ENCODE results near the gene OPN1SW. TPM values are rescaled to one million over a fixed set of nuclear protein-coding genes. Genes with fewer than 3 reads are reported as not detected.
A peak's percentile ranks its signal among the peaks of the same experiment; 100 is the strongest.

Gene OPN1SW
- polyA plus RNA-seq, 6 donors from 2014 or later: not detected

GRCh38 chr7:128790315-128791041, 14.9 kb upstream of the OPN1SW start:
- Mint-ChIP-seq H3K4me3 (peak overlapping the region; percentile 83 to 95 (median 90)), H3K27me3 (no peaks in the 10 kb centered on the region), H3K27ac (peak overlapping the region in 5 of 6 donors; percentile 47 to 92 (median 86)), H3K4me1 (peaks cover 9 to 13% (median 11%) of the 10 kb centered on the region in 3 donors), H3K36me3 (no peaks in the 10 kb centered on the region), H3K9me3 (peaks cover 0 to 4% (median 0%) of the 10 kb centered on the region in 7 donors)
- ATAC-seq (ENCODE audit: low read depth in 2 of 2) (peak; percentile 4 to 14), DNase-seq (no peak)

GRCh38 chr7:128788446-128789412, 13.1 kb upstream of the OPN1SW start:
- Mint-ChIP-seq H3K36me3 (no peaks in the 10 kb centered on the region), H3K27ac (peak overlapping the region in 4 of 6 donors; percentile 27 to 86 (median 70))

GRCh38 chr7:128785738-128786137, 10.1 kb upstream of the OPN1SW start:
- ATAC-seq (ENCODE audit: low read depth in 2 of 2) (no peak), DNase-seq (no peak)
- Mint-ChIP-seq H3K36me3 (no peaks in the 10 kb centered on the region), H3K9me3 (peaks cover 0 to 4% (median 0%) of the 10 kb centered on the region in 7 donors), H3K4me3 (no peak overlapping the region), H3K27me3 (peaks cover 0 to 6% (median 5%) of the 10 kb centered on the region in 3 donors), H3K4me1 (peaks cover 5 to 8% (median 6%) of the 10 kb centered on the region in 3 donors), H3K27ac (no peak overlapping the region)

More at GRCh38 chr7:128788446-128789412, 13.1 kb upstream of the OPN1SW start:
- Mint-ChIP-seq H3K4me3 (peak overlapping the region in 6 of 8 donors; percentile 83 to 95 (median 91)), H3K4me1 (peaks cover 6 to 11% (median 9%) of the 10 kb centered on the region in 3 donors), H3K9me3 (peaks cover 0 to 4% (median 0%) of the 10 kb centered on the region in 7 donors), H3K27me3 (no peaks in the 10 kb centered on the region)
- no peak for ATAC-seq (ENCODE audit: low read depth in 2 of 2)
- no peak for DNase-seq

GRCh38 chr7:128783143-128783861, 7.7 kb upstream of the OPN1SW start:
- H3K9me3 Mint-ChIP-seq: peaks cover 0 to 4% (median 3%) of the 10 kb centered on the region in 7 donors
- no peak for ATAC-seq (ENCODE audit: low read depth in 2 of 2)

GRCh38 chr7:128781851-128782250, 6.3 kb upstream of the OPN1SW start:
- no peak for DNase-seq
- Mint-ChIP-seq H3K9me3 (peaks cover 5 to 19% (median 8%) of the 10 kb centered on the region in 7 donors), H3K36me3 (peaks cover 9 to 12% of the 10 kb centered on the region in 2 donors), H3K4me1 (no peaks in the 10 kb centered on the region), H3K27me3 (peaks cover 0 to 17% (median 6%) of the 10 kb centered on the region in 3 donors), H3K27ac (no peak overlapping the region), H3K4me3 (no peak overlapping the region)
- no peak for ATAC-seq (ENCODE audit: low read depth in 2 of 2)

More at GRCh38 chr7:128783143-128783861, 7.7 kb upstream of the OPN1SW start:
- peak overlapping the region in 2 of 6 donors; percentile 16 to 63 for H3K27ac Mint-ChIP-seq
- H3K4me3 Mint-ChIP-seq: no peak overlapping the region
- H3K36me3 Mint-ChIP-seq: peaks cover 0 to 2% of the 10 kb centered on the region in 2 donors
- H3K4me1 Mint-ChIP-seq: no peaks in the 10 kb centered on the region
- no peak for DNase-seq
- H3K27me3 Mint-ChIP-seq: peaks cover 0 to 8% (median 6%) of the 10 kb centered on the region in 3 donors

- Mint-ChIP-seq H3K4me3 (no peak overlapping the region), H3K9me3 (peaks cover 5 to 20% (median 8%) of the 10 kb centered on the region in 7 donors), H3K27me3 (peaks cover 5 to 17% (median 6%) of the 10 kb centered on the region in 3 donors), H3K36me3 (peaks cover 9 to 12% of the 10 kb centered on the region in 2 donors), H3K4me1 (no peaks in the 10 kb centered on the region), H3K27ac (peak overlapping the region in 1 of 6 donors; percentile 16)
- no peak for DNase-seq
- ATAC-seq (ENCODE audit: low read depth in 2 of 2): no peak
Observed at GRCh38 chr7:128781126-128781525, 5.5 kb upstream of the OPN1SW start.

GRCh38 chr7:128778946-128779345, 3.4 kb upstream of the OPN1SW start:
- ATAC-seq (ENCODE audit: low read depth in 2 of 2) (no peak), DNase-seq (no peak)
- H3K36me3 Mint-ChIP-seq: peaks cover 14 to 19% of the 10 kb centered on the region in 2 donors
- peaks cover 0 to 4% (median 0%) of the 10 kb centered on the region in 3 donors for H3K4me1 Mint-ChIP-seq
- H3K4me3 Mint-ChIP-seq: no peak overlapping the region
- peaks cover 5 to 20% (median 8%) of the 10 kb centered on the region in 7 donors for H3K9me3 Mint-ChIP-seq
- H3K27me3 Mint-ChIP-seq: peaks cover 5 to 17% (median 6%) of the 10 kb centered on the region in 3 donors
- H3K27ac Mint-ChIP-seq: no peak overlapping the region

GRCh38 chr7:128777156-128778123, 1.8 kb upstream of the OPN1SW start:
- peaks cover 5 to 20% (median 8%) of the 10 kb centered on the region in 7 donors for H3K9me3 Mint-ChIP-seq
- DNase-seq (no peak), ATAC-seq (ENCODE audit: low read depth in 2 of 2) (no peak)
- H3K27me3 Mint-ChIP-seq: peaks cover 0 to 12% (median 5%) of the 10 kb centered on the region in 3 donors
- H3K4me1 Mint-ChIP-seq: peaks cover 0 to 4% (median 0%) of the 10 kb centered on the region in 3 donors
- H3K36me3 Mint-ChIP-seq: peaks cover 19 to 27% of the 10 kb centered on the region in 2 donors
- no peak overlapping the region for H3K27ac Mint-ChIP-seq
- H3K4me3 Mint-ChIP-seq: no peak overlapping the region

GRCh38 chr7:128774921-128775320, 673 bp downstream of the OPN1SW start:
- Mint-ChIP-seq H3K9me3 (peaks cover 5 to 20% (median 8%) of the 10 kb centered on the region in 7 donors), H3K4me3 (no peak overlapping the region), H3K4me1 (peaks cover 0 to 4% (median 0%) of the 10 kb centered on the region in 3 donors), H3K36me3 (peaks cover 27 to 28% of the 10 kb centered on the region in 2 donors), H3K27ac (no peak overlapping the region), H3K27me3 (peaks cover 0 to 12% (median 5%) of the 10 kb centered on the region in 3 donors)
- no peak for ATAC-seq (ENCODE audit: low read depth in 2 of 2)
- DNase-seq: no peak

- peaks cover 33 to 34% of the 10 kb centered on the region in 2 donors for H3K36me3 Mint-ChIP-seq
Observed at GRCh38 chr7:128774029-128774689, 1.4 kb downstream of the OPN1SW start.

GRCh38 chr7:128773604-128774003, 2.0 kb downstream of the OPN1SW start:
- Mint-ChIP-seq H3K4me1 (peaks cover 0 to 4% (median 0%) of the 10 kb centered on the region in 3 donors), H3K9me3 (peaks cover 4 to 18% (median 8%) of the 10 kb centered on the region in 7 donors), H3K27ac (peak overlapping the region in 1 of 6 donors; percentile 29), H3K27me3 (peaks cover 0 to 9% (median 5%) of the 10 kb centered on the region in 3 donors), H3K36me3 (peaks cover 35 to 39% of the 10 kb centered on the region in 2 donors), H3K4me3 (no peak overlapping the region)
- ATAC-seq (ENCODE audit: low read depth in 2 of 2): no peak
- DNase-seq: no peak

More at GRCh38 chr7:128774029-128774689, 1.4 kb downstream of the OPN1SW start:
- Mint-ChIP-seq H3K4me3 (no peak overlapping the region), H3K4me1 (peaks cover 0 to 4% (median 0%) of the 10 kb centered on the region in 3 donors), H3K27ac (peak overlapping the region in 1 of 6 donors; percentile 12), H3K27me3 (peaks cover 0 to 10% (median 5%) of the 10 kb centered on the region in 3 donors), H3K9me3 (peaks cover 5 to 20% (median 8%) of the 10 kb centered on the region in 7 donors)
- ATAC-seq (ENCODE audit: low read depth in 2 of 2) (no peak), DNase-seq (no peak)

Measured in naive B cell (primary cell).